Mucosa of gallbladder (tissue), 1 donor: Measurements from ENCODE around the gene TMEM187. TPM values are rescaled to one million over a fixed set of nuclear protein-coding genes. Genes with fewer than 3 reads are reported as not detected.

Experiments used
- DNase-seq: peaks from one replicate; pipeline ENCODE4 v3.0.0-alpha.2; 2020; ENCODE audit warnings: low spot score
- total RNA-seq: library from RNA; stranded (reverse); gene quantifications from one replicate; pipeline ENCODE4 v1.2.1, GENCODE V29; 2021
- donor health status: DM: no; HTN: no; CAD: no.

Gene TMEM187
- total RNA-seq, 1 donor from 2014 or later: 14.4 TPM

GRCh38 chrX:153954558-153955227 lies 17.9 kb upstream of the TMEM187 start:
- DNase-seq: no peak

GRCh38 chrX:153955228-153955732 lies 17.3 kb upstream of the TMEM187 start:
- DNase-seq: no peak

- DNase-seq: no peak
These were observed 16.3 kb upstream of the TMEM187 start for GRCh38 chrX:153956044-153956907.

- DNase-seq: no peak
These were observed 15.3 kb upstream of the TMEM187 start for GRCh38 chrX:153957224-153957623.

GRCh38 chrX:153958605-153959004 lies 13.9 kb upstream of the TMEM187 start:
- no peak for DNase-seq

GRCh38 chrX:153959649-153960048 lies 12.9 kb upstream of the TMEM187 start:
- no peak for DNase-seq

- DNase-seq: no peak
These were observed 12.5 kb upstream of the TMEM187 start for GRCh38 chrX:153960077-153960476.

GRCh38 chrX:153960786-153961185 lies 11.8 kb upstream of the TMEM187 start:
- no peak for DNase-seq

- no peak for DNase-seq
These were observed 11.3 kb upstream of the TMEM187 start for GRCh38 chrX:153961292-153961691.

GRCh38 chrX:153963546-153963945 lies 9.0 kb upstream of the TMEM187 start:
- DNase-seq: no peak

GRCh38 chrX:153964105-153964504 lies 8.4 kb upstream of the TMEM187 start:
- no peak for DNase-seq

GRCh38 chrX:153965406-153965805 lies 7.1 kb upstream of the TMEM187 start:
- no peak for DNase-seq

GRCh38 chrX:153966283-153966688 lies 6.3 kb upstream of the TMEM187 start:
- no peak for DNase-seq

GRCh38 chrX:153966841-153967535 lies 5.6 kb upstream of the TMEM187 start:
- no peak for DNase-seq

GRCh38 chrX:153967536-153968224 lies 4.9 kb upstream of the TMEM187 start:
- DNase-seq: no peak

GRCh38 chrX:153968255-153968654 lies 4.3 kb upstream of the TMEM187 start:
- no peak for DNase-seq

- DNase-seq: no peak
These were observed 3.8 kb upstream of the TMEM187 start for GRCh38 chrX:153968754-153969124.

GRCh38 chrX:153969125-153969903 lies 3.2 kb upstream of the TMEM187 start:
- DNase-seq: no peak

- DNase-seq: no peak
These were observed 2.6 kb upstream of the TMEM187 start for GRCh38 chrX:153969904-153970356.

- no peak for DNase-seq
These were observed 2.0 kb upstream of the TMEM187 start for GRCh38 chrX:153970357-153971123.
